ENCODE data around the gene SELENOT. TPM values are rescaled to one million over a fixed set of nuclear protein-coding genes. Genes with fewer than 3 reads are reported as not detected.
"Not testable (repeated sequence)": the region's sequence is repeated elsewhere in the genome, so short reads cannot be mapped to it uniquely, and the experiment has no call there.

The SELENOT gene
- total and polyA plus RNA-seq, 4 donors, result 52.7 to 107 (median 70.0) TPM

GRCh38 chr3:150599611-150600297, 3.4 kb upstream of the SELENOT start:
- peaks cover 0 to 15% (median 4%) of the 10 kb centered on the region in 4 donors for H3K4me1 ChIP-seq (ENCODE audit: control insufficient read depth in 4 of 4, insufficient read depth in 4 of 4, low read length in 3 of 4)
- DNase-seq (ENCODE audit: low spot score), result no peak
- no peak overlapping the region for H3K27ac ChIP-seq (ENCODE audit: low read depth in 1 of 2, low read length in 2 of 2)
- H3K27me3 ChIP-seq (ENCODE audit: control insufficient read depth in 4 of 4, insufficient read depth in 4 of 4, low read length in 3 of 4), result no peaks in the 10 kb centered on the region
- no peaks in the 10 kb centered on the region for H3K36me3 ChIP-seq (ENCODE audit: control insufficient read depth in 4 of 4, insufficient read depth in 3 of 4, low read depth in 1 of 4, low read length in 3 of 4)
- H3K4me3 ChIP-seq (ENCODE audit: low read depth in 1 of 3, low read length in 3 of 3), result no peak overlapping the region
- no peak overlapping the region for H3K9ac ChIP-seq (ENCODE audit: low read depth in 1 of 2, low read length in 2 of 2)
- TF ChIP-seq RAD21 (IDR thresholded peaks at IDR 0.05), result no peak
- no peak for TF ChIP-seq HNF4G (IDR thresholded peaks at IDR 0.05)
- TF ChIP-seq JUND (IDR thresholded peaks at IDR 0.05), result no peak
- TF ChIP-seq HNF4A (conservative IDR thresholded peaks at IDR 0.05), result no peak
- TF ChIP-seq NR2F2 (IDR thresholded peaks at IDR 0.05), result no peak
- TF ChIP-seq FOXA1 (IDR thresholded peaks at IDR 0.05), result no peak
- no peak for TF ChIP-seq CTCF (IDR thresholded peaks at IDR 0.05; ENCODE audit: low read depth, low read length, missing input control)
- no peak for TF ChIP-seq ZBTB33 (IDR thresholded peaks at IDR 0.05)
- no peak for TF ChIP-seq FOXA2 (IDR thresholded peaks at IDR 0.05)
- no peak for TF ChIP-seq SP1 (IDR thresholded peaks at IDR 0.05)
- no peak for TF ChIP-seq GABPA (IDR thresholded peaks at IDR 0.05 in 1 of 2, conservative IDR thresholded peaks at IDR 0.05 in 1 of 2)
- TF ChIP-seq MAX (IDR thresholded peaks at IDR 0.05), result no peak
- no peak for TF ChIP-seq RXRA (IDR thresholded peaks at IDR 0.05)
- no peaks in the 10 kb centered on the region for H3K9me3 ChIP-seq (ENCODE audit: control insufficient read depth in 4 of 4, low read length in 3 of 4)
- WGBS, result 71% methylated on average over 4 of the region's 4 CpGs

GRCh38 chr3:150600647-150601530, 2.2 kb upstream of the SELENOT start:
- not testable (repeated sequence) for H3K27me3 ChIP-seq (ENCODE audit: control insufficient read depth in 4 of 4, insufficient read depth in 4 of 4, low read length in 3 of 4); H3K9ac ChIP-seq (ENCODE audit: low read depth in 1 of 2, low read length in 2 of 2); DNase-seq (ENCODE audit: low spot score); H3K9me3 ChIP-seq (ENCODE audit: control insufficient read depth in 4 of 4, low read length in 3 of 4); H3K27ac ChIP-seq (ENCODE audit: low read depth in 1 of 2, low read length in 2 of 2); H3K36me3 ChIP-seq (ENCODE audit: control insufficient read depth in 4 of 4, insufficient read depth in 3 of 4, low read depth in 1 of 4, low read length in 3 of 4); H3K4me3 ChIP-seq (ENCODE audit: low read depth in 1 of 3, low read length in 3 of 3)
- WGBS, result 93% methylated on average over 13 of the region's 13 CpGs
- H3K4me1 ChIP-seq (ENCODE audit: control insufficient read depth in 4 of 4, insufficient read depth in 4 of 4, low read length in 3 of 4), result peaks cover 2 to 15% (median 7%) of the 10 kb centered on the region in 4 donors
